Activated CD4-positive, alpha-beta T cell treated with anti-CD3 and anti-CD28 coated beads, Interleukin-2, amount 50 U/mL, for 24 hours (primary cell): ENCODE measurements around the gene MYH7B.

Experiments used
- DNase-seq, 2 donors: peaks; one replicate each; pipeline ENCODE4 v3.0.0-alpha.2; 2020; ENCODE audit warnings: low read depth in 1 of 2, low spot score in 1 of 2

Gene MYH7B

DNA sequence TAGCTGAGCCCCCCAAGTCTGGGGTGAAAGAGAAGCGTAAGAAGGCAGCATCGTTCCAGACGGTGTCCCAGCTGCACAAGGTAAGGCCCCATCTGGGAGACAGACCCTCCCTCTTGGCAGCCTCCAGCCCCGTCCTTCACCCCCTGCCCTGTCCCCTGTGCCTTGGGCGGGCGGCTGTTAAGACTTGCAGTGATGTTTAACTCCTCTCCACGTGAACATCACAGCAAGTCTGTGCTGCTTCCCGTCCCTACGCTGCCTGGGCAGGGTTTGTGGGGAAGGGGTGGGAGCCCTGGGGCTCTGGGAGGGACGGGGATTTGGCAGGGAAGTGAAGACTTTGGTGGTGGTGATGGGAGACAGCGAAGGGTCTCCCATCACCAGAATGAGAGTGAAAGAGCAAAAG is 34.6 kb downstream of the MYH7B start:
- DNase-seq = no peak

DNA sequence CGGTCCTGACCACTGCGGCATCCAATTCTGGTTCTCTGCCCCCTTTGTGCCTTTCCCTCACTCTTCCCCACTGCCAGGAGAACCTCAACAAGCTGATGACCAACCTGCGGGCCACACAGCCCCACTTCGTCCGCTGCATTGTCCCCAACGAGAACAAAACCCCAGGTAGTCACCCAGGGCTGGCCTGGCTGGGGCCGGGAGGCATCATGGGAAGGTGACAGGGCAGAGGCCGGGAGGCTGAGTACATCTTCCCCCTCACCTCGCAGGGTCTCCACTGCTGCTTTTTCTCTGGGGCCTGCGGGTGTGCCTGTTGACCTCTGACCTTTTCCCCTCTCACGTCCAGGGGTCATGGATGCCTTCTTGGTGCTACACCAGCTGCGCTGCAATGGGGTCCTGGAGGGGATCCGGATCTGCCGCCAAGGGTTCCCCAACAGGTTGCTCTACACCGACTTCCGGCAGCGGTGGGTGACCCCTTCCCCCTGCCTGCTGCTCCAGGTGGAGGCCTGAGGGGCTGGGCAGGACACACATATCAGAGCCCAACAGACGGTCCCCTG is 35.1 kb downstream of the MYH7B start:
- DNase-seq = no peak

GRCh38 chr20:34992751-34993417 is 37.2 kb downstream of the MYH7B start:
- no peak for DNase-seq

GRCh38 chr20:34993941-34994508 is 38.4 kb downstream of the MYH7B start:
- DNase-seq = no peak

DNA sequence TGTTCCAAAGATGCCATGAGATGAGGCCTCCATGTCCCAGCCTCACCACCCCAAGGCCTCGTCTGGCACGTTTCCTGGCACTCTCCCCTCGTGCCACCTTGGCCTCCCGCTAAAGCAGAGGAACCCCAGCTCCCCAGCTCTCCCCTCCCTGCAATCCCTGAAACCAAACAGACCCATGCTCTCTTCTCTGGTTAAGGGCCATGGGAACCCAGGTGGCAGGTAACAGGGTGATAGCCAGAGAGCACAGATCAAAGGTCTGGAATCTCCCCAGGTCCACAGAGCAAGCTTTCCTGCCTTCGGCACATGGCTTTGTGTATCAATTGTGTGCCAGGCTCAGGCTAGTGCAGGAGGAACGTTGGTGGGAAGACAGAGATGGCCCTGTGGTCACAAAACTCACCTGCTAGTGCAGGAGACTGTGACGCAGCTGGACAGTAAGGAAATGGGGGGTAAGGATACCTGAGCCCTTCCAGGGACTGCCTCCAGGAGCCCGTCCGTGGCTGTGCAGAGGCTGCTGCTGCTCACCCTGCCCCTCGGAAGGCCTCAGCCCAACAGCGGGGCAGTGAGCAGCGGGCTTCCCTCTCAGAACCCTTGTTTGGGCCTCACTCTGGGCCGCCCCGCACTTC is 39.0 kb downstream of the MYH7B start:
- no peak for DNase-seq

GRCh38 chr20:34995192-34995591 is 39.5 kb downstream of the MYH7B start:
- no peak for DNase-seq

DNA sequence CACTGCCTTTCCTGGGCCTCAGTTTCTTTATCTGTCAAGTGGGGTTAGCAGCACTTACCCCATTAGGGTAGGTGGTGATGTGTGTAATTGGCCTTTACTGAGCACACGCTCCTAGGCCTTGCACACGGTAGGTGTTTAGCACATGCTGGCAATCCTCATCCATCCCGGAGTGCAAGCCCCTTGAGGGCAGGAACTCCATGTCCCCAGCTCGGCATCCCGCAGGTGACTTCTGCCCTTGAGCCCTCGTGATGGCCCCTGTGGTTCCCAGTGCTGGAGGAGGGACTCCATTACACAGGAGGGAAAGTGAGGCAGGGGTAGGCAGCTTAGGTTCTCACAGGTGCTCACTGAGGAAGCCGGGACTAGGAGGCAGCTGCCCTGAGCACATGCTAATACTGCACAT is 40.0 kb downstream of the MYH7B start:
- DNase-seq = no peak

GRCh38 chr20:34996243-34997028 is 40.8 kb downstream of the MYH7B start:
- DNase-seq = no peak

DNA sequence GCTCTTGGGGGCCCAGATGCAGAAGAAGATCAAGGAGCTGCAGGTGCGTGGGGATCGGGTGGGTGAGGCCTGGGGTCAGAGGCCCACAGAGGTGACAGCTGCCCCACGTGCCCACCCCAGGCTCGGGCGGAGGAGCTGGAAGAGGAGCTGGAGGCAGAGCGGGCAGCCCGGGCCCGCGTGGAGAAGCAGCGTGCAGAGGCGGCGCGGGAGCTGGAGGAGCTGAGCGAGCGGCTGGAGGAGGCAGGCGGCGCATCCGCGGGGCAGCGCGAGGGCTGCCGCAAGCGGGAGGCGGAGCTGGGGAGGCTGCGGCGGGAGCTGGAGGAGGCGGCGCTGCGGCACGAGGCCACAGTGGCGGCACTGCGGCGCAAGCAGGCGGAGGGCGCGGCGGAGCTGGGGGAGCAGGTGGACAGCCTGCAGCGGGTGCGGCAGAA is 41.5 kb downstream of the MYH7B start:
- DNase-seq = no peak

GRCh38 chr20:34997774-34998173 is 42.1 kb downstream of the MYH7B start:
- DNase-seq = no peak

DNA sequence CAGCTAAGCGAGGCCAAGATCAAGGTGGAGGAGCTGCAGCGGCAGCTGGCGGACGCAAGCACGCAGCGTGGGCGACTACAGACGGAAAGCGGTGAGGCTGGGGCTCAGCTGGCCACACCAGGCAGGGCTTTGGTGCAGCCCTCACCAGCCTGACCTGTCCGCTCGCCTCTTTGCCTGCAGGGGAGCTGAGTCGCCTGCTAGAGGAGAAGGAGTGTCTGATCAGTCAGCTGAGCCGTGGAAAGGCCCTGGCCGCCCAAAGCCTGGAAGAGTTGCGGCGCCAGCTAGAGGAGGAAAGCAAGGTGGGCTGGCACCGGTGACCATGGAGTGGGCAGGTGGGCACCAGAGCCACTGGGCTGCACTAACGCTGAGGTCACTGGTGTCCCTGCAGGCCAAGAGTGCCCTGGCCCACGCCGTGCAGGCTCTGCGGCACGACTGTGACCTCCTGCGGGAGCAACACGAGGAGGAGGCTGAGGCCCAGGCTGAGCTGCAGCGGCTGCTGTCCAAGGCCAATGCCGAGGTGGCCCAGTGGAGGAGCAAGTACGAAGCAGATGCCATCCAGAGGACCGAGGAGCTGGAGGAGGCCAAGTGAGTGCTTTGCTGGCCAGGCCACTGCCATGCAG is 42.8 kb downstream of the MYH7B start:
- DNase-seq = no peak

DNA sequence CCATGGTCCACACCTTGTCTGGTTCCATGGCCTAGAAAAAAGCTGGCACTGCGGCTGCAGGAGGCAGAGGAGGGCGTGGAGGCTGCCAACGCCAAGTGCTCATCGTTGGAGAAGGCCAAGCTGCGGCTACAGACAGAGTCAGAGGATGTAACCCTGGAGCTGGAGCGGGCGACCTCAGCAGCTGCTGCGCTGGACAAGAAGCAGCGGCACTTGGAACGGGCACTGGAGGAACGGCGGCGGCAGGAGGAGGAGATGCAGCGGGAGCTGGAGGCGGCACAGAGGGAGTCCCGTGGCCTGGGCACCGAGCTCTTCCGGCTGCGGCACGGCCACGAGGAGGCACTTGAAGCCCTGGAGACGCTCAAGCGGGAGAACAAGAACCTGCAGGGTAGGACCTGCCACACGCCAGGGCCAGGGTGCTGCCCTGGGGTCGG is 43.4 kb downstream of the MYH7B start:
- DNase-seq = no peak

DNA sequence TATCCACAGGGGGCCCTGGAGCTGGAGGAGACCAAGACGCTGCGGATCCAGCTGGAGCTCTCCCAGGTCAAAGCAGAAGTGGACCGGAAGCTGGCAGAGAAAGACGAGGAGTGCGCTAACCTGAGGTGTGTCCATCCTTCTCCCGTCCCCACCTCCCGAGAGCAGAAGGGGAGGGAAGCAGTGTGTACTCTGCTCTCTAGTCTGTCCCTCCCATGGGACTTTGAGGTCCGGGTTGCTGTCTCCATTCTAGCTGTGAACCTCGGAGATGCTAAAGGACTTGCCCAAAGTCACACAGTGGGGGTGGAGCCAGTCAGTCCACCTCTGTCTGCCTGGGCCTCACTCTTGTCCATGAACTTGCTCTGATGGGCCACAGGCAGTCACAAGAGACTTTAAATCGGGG is 44.1 kb downstream of the MYH7B start:
- DNase-seq = no peak

DNA sequence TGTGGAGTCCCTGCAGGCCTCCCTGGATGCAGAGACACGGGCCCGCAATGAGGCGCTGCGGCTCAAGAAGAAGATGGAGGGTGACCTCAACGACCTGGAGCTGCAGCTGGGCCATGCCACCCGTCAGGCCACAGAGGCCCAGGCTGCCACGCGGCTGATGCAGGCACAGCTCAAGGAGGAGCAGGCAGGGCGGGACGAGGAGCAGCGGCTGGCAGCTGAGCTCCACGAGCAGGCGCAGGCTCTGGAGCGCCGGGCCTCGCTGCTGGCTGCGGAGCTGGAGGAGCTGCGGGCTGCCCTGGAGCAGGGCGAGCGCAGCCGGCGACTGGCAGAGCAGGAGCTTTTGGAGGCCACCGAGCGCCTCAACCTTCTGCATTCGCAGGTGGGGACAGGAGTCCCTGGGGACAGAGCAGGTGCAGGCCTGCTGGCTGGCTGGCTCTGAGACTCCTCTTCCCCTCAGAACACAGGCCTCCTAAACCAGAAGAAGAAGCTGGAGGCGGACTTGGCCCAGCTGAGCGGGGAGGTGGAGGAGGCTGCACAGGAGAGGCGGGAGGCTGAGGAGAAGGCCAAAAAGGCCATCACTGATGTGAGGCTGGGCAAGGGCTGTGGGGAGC is 44.7 kb downstream of the MYH7B start:
- DNase-seq = no peak

GRCh38 chr20:35000922-35001595 is 45.4 kb downstream of the MYH7B start:
- no peak for DNase-seq

DNA sequence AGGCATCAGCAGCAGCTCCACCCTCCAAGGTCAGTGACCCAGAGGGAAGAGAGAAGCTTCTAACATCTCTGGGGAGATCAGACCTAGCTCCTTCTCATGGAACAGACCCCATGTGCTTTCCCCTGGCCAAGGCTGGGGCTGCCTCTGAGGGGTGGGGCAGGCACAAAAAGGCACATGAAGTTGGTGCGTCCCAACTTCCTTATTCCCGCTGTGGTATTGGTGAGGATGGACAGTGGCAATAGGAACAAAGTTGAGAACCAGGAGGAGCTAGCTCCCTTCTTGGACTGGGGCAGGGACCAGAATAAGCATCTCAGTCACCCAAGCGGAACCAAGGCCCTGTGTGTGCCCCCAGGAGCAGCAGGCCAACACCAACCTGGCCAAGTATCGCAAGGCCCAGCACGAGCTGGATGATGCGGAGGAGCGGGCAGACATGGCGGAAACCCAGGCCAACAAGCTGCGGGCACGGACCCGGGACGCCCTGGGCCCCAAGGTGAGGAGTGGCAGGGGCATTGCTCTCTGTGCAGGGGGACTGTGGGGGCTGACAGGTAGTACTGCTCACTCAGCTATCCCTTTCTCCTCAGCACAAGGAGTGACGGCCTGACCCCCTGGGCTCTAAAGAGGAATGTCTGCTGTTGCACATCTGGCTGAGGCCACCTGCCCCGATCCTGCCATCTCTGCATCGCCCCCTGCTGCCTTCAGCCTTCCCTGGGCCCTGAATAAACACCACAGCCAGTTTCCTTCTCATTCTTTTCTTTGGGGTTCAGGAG is 46.1 kb downstream of the MYH7B start:
- no peak for DNase-seq

GRCh38 chr20:35002426-35003210 is 47.0 kb downstream of the MYH7B start:
- no peak for DNase-seq

DNA sequence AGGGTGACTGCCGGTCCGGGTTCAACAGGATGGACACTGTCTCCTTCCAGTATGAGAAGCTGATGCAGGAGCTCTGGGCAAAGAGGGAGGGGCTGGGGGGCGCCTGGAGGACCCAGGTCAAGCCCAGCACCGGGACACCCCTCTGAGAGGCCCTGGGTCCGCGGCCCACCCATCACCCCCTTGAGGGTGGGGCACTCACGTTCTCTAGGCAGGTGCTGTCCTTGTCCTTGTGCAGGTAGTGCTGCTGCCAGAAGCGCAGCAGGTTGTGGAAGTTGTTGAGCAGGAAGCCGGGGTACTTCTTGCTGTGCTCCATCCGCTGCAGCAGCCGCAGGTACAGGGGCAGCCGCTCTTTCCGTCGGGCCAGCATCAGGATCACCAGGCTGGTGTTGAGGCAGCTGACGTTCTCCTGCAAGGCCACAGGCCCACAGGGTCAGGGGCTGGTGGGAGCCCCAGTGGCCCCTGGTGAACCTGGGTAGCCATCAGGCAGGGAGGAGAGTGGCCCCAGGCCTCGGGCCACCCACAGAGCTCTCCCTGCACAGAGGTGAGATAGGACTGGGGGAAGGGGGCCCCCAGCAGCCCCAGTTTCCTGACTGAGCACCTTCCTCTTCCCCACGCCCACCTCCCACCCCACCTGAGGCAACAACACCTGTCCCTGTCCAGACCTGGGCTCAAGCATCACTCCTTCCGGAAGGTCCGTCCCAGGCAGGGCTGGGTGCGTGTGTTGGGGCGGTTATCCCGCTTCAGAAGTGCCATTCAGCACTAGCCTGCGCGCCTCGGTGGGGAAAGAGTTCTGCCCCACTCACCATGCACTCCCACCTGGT is 47.8 kb downstream of the MYH7B start:
- no peak for DNase-seq
